ENCODE results near the gene FERMT2.
A peak's percentile ranks its signal among the peaks of the same experiment; 100 is the strongest.

Gene FERMT2

GRCh38 chr14:52950898-52951680, at the start of gene FERMT2:
Gene FERMT2, minus strand, starts transcription at chr14:52951050. Its CDS starts 482 bp downstream, at chr14:52950568.
- peak; percentile 13 to 25 for DNase-seq

- no peak for DNase-seq
Observed at GRCh38 chr14:52998376-52999015, 47.6 kb upstream of the FERMT2 start.

DNA sequence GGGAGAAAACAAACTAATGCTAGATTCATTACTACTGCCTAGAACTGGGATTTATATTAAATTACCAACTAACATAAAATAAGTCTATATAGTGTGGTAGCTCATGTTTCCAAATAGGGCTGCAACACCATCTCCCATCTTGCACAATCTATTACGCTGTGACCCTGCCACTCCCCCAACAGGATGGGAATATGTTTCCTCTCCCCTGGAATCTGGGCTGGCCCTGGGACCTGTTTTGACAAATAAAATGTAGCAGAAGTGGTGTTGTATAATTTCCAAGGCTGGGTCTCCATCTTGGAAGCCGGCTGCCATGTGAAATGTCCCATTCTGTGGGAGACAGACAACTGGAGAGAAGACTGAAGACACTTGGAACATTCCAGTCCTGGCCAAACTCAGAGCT, 45.6 kb upstream of the FERMT2 start:
- DNase-seq: no peak

DNA sequence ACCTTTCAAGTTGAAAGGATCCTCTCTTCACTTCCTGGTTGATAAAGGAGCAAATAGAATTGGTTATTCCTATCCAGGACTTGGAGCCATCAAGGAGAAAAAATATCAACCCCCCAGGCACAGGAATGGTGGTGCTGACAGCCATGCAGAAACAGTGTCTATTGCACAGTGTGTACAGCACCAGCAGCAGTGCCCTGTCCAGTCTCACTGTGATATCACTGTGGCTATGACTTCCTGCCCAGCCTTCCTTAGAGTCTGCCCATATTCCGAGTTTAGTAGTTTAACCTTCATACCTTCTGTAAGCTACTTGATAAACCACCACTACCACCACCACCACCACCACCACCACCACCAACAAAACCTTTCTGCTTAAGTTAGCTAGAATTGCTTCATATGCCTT, 45.1 kb upstream of the FERMT2 start:
- DNase-seq: no peak

GRCh38 chr14:52992236-52992870, 41.5 kb upstream of the FERMT2 start:
- DNase-seq: no peak

GRCh38 chr14:52988139-52988538, 37.3 kb upstream of the FERMT2 start:
- DNase-seq: no peak

GRCh38 chr14:52987514-52987913, 36.7 kb upstream of the FERMT2 start:
- no peak for DNase-seq

GRCh38 chr14:52987042-52987441, 36.2 kb upstream of the FERMT2 start:
- DNase-seq: no peak

DNA sequence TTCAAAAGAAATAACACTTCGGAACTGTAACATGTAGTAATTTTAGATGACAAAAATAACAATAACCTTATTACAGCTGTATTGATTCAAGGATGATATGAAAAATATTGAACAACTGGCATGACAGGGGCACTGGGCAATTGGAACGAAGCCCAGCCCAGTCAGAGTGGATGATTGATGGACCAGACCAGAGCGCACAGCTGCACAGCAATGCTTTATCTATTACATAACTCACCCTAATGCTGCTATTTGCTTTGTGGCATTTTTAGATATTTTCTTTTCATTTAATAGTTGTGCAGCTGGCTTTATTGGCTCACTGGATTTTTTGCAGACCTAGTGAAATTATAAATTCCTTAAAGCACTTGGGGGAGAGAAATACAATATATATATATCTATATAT, 26.9 kb upstream of the FERMT2 start:
- no peak for DNase-seq

DNA sequence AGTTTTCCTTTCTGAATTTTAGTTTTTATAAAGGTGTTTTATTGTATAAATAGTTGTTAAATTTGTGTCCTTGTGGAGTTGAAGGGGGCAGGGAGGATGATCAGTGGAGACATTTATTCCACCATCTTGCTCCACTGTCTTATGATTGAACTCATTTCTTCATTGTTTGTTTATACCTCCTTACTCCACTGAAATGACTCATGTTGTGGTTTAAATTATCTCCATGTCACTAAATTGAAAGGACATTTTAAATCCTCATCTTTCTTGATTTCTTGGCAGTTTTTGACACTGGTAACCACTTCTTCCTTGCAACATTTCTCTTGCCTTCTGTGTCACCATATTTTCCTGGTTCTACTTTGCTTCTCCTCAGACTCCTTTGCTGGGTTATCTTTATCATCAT, 23.6 kb upstream of the FERMT2 start:
- DNase-seq: no peak

DNA sequence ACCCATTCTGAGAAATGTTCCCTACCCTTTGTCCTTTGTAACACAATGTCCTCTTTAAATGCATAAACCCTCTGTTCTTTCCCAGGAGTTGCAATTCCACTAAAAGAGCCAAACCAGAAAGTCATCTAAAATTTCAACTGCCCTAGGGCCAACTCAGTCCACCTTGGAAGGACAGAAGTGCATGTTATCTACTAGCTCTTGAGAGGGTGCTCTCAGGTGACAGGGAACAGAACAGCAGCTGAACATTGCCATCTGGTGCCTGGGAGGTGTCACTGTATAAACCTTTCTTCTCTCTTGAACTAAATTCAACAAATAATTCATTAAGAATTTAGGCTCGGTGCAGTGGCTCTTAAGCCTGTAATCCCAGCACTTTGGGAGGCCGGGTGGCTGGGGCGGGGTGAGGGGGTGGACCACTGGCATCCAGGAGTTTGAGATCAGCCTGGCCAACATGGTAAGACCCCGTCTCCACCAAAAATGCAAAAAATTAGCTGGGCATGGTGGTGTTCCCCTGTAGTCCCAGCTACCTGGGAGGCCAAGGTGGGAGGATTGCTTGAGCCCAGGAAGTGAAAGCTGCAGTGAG, 10.3 kb upstream of the FERMT2 start:
- DNase-seq: peak; percentile 44 to 53

GRCh38 chr14:52960627-52961026, 9.8 kb upstream of the FERMT2 start:
- peak in 1 of 2 experiments; percentile 6 for DNase-seq

- DNase-seq: no peak
Observed at GRCh38 chr14:52954346-52955214, 3.7 kb upstream of the FERMT2 start.

DNA sequence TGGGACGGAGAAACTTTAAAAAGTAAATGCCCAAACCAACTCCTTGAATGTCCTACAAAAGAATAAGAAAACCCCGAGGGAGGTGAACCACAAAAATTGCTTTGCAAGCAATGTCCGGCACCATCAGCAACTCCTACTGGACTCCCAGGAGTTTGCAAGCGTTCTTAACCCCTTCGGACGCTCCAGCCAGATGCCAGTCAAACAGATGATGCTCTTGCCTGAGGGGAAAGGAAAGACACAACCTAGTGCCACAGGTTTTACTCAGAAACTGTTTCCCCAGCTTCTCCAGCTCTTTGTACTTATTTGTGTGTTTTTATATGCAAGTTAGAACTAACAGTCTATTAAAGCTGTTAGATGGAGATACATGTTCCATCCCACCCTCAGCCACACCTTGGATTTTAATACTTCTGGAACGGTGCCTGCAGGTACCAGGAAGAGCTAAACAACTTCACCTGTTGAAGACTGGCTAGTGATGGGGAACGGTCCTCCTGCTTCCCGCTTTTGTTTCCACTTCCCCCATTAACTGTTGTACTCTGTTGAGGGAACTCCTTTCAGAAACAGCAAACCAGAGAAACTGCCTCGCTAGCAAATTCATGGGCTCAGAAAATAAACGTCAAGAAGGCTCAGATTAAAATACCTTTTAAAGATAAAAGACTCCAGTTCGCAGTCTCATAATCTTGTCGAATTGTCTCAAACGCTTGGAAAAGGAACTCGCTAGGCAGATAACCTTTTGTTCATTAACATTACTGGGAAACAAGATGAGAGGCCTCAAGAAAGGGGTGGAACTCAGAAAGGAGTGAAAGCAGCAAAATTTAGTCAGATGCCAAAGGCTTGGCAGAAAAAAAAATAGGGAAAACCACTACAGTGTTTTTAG, 1.1 kb upstream of the FERMT2 start:
- peak in 1 of 2 experiments; percentile 8 for DNase-seq

DNA sequence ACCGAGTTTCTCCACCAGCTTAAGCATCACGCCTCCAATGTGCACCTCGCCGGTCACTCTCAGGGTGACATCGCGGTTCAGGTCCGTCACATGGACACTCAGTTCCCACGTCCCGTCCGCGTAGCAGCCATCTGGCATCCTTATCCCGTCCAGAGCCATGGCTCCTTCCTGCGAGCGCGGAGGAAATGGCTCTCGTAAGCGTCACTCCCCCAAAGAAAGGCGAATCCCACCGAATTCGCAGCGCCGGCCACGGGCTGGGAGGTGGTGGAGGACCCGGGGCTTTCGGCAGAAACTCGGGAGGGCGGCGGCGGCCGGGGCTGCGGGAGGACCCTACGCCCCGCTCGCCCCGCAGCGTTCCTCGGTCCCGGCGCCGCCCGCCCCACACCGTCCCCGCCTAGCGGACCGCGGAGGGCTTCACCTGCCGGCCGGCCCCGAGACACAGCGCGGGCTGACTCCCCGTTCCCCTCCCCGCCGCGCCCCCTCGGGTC, 396 bp downstream of the FERMT2 start:
- peak; percentile 23 to 27 for DNase-seq

DNA sequence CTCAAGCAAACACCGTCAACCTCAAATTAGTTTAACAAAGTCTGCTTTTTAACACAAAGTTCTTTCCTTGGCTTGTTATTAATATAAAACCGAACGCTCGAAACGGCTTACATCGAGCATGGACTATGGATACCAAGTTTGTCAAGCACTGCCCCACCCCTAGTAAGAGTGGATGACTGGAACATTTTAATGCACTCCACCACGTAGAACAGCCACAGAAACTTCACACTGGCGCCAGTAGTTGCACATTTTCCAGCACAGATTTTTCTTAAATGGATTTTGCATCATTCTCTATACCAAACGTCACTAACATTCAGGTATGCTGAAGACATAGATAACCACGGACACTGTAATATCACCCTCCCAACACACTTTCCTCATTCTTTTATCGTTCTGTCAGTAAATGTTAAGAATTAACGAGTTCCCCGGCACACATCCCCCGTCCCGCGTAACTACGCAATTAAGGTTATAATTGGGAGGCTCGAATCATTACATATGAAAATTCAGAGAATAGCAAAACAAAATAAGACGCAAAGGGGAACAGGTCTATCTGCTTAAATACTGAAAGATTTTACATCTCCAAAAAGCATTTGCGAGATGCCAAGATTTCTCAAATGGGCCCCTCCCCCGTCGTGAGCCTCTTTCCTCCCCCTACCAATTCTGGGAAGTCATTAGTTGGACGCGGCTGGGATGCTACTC, 990 bp downstream of the FERMT2 start:
- peak in 1 of 2 experiments; percentile 14 for DNase-seq

- DNase-seq: no peak
Observed at GRCh38 chr14:52949249-52949648, 1.6 kb downstream of the FERMT2 start.

DNA sequence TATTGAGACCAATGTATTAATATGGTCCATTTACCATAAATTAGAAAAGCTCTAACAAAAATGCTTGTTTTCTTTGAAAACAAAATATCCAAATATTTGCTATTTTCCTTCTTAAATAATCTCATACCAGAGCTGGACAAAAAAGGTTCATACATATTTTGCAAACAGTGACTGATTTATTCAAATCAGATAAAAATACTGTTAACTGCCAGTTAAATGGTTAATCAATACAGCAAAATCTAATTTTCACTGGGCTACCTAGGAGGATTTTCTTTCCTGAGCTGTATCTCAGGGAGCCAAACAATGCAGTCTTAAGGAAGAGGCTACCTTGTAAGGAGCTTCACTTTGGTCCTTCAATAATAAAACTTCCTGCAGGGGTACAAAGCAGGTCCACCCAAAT, 2.0 kb downstream of the FERMT2 start:
- no peak for DNase-seq

DNA sequence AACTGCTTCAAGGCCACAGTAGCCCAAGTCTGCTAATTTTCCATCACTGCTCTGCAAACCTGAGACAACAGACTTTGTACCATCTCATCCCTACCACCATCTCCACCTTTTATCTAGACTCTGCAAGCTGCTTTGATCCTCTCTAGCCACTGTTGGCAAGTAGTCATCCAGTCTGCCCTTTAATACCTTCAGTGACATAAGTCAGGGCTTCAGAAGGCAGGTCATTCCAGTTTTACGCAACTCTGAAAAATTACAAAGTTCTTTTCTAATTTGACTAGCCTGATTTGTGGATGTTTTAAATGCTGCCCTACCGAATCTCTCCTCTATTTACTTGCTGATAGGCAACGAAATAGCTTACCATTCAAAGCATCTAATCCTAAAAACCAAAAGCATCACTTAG, 2.8 kb downstream of the FERMT2 start:
- no peak for DNase-seq

- no peak for DNase-seq
Observed at GRCh38 chr14:52944254-52944653, 6.6 kb downstream of the FERMT2 start.

GRCh38 chr14:52939427-52939826, 11.4 kb downstream of the FERMT2 start:
- DNase-seq: no peak
